ENCODE measurements around the gene ALK. TPM values are rescaled to one million over a fixed set of nuclear protein-coding genes. Genes with fewer than 3 reads are reported as not detected.

Gene ALK
- polyA plus RNA-seq, 1 experiment: not detected

- ChIA-PET CTCF (interaction anchor here (0.6 to 0.9 kb wide), 2 partner anchors 42 to 147 kb away, joined by 3 to 7 read pairs; no protein-coding TSS in a partner anchor), POLR2A (no interaction called here)
- H3K4me3 ChIP-seq (ENCODE audit: low read depth, low read length): no peak overlapping the region
- no peak for DNase-seq (ENCODE audit: low read depth, low spot score)
- TF ChIP-seq, protein P1, sequence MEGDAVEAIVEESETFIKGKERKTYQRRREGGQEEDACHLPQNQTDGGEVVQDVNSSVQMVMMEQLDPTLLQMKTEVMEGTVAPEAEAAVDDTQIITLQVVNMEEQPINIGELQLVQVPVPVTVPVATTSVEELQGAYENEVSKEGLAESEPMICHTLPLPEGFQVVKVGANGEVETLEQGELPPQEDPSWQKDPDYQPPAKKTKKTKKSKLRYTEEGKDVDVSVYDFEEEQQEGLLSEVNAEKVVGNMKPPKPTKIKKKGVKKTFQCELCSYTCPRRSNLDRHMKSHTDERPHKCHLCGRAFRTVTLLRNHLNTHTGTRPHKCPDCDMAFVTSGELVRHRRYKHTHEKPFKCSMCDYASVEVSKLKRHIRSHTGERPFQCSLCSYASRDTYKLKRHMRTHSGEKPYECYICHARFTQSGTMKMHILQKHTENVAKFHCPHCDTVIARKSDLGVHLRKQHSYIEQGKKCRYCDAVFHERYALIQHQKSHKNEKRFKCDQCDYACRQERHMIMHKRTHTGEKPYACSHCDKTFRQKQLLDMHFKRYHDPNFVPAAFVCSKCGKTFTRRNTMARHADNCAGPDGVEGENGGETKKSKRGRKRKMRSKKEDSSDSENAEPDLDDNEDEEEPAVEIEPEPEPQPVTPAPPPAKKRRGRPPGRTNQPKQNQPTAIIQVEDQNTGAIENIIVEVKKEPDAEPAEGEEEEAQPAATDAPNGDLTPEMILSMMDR (IDR thresholded peaks at IDR 0.05; ENCODE audit: low read depth, low read length): no peak
- no peaks in the 10 kb centered on the region for H3K9me3 ChIP-seq (ENCODE audit: control insufficient read depth, insufficient read depth, low read length)
- no peak overlapping the region for H3K27ac ChIP-seq (ENCODE audit: low read depth, low read length)
- no peaks in the 10 kb centered on the region for H3K27me3 ChIP-seq (ENCODE audit: control insufficient read depth, insufficient read depth, low read length)
Observed at GRCh38 chr2:29776406-29776805, 145.0 kb downstream of the ALK start.

GRCh38 chr2:29775937-29776336 is 145.4 kb downstream of the ALK start:
- no peak overlapping the region for H3K27ac ChIP-seq (ENCODE audit: low read depth, low read length)
- DNase-seq (ENCODE audit: low read depth, low spot score): no peak
- H3K27me3 ChIP-seq (ENCODE audit: control insufficient read depth, insufficient read depth, low read length): no peaks in the 10 kb centered on the region
- ChIA-PET CTCF (interaction anchor here (0.6 to 0.9 kb wide), 2 partner anchors 42 to 147 kb away, joined by 3 to 7 read pairs; no protein-coding TSS in a partner anchor), POLR2A (no interaction called here)
- H3K4me3 ChIP-seq (ENCODE audit: low read depth, low read length): no peak overlapping the region
- H3K9me3 ChIP-seq (ENCODE audit: control insufficient read depth, insufficient read depth, low read length): no peaks in the 10 kb centered on the region
- TF ChIP-seq, protein P1 (IDR thresholded peaks at IDR 0.05; ENCODE audit: low read depth, low read length): no peak

- no peaks in the 10 kb centered on the region for H3K9me3 ChIP-seq (ENCODE audit: control insufficient read depth, insufficient read depth, low read length)
- ChIA-PET CTCF (no interaction called here), POLR2A (no interaction called here)
- H3K27me3 ChIP-seq (ENCODE audit: control insufficient read depth, insufficient read depth, low read length): no peaks in the 10 kb centered on the region
- H3K27ac ChIP-seq (ENCODE audit: low read depth, low read length): no peak overlapping the region
- no peak overlapping the region for H3K4me3 ChIP-seq (ENCODE audit: low read depth, low read length)
- DNase-seq (ENCODE audit: low read depth, low spot score): no peak
- TF ChIP-seq, protein P1 (IDR thresholded peaks at IDR 0.05; ENCODE audit: low read depth, low read length): no peak
Observed at GRCh38 chr2:29774624-29775023, 146.8 kb downstream of the ALK start.

DNA sequence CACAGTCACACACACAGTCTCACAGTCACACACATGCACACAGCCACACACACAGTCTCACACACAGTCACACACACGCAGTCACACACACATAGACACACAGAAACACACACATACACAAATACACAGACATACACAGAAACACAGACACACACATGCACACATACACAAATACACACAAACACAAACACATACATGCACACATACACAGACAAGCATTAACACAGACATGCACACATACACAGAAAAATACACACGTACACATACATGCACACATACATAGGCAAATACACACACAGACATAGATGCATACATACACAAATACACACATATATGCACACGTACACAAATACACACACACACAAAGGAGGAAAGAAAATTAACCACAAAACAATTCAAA is 150.5 kb downstream of the ALK start:
- ChIA-PET POLR2A (no interaction called here), CTCF (no interaction called here)
- Histone ChIP-seq H3K9me3 (ENCODE audit: control insufficient read depth, insufficient read depth, low read length) (no peaks in the 10 kb centered on the region), H3K27ac (ENCODE audit: low read depth, low read length) (no peak overlapping the region), H3K27me3 (ENCODE audit: control insufficient read depth, insufficient read depth, low read length) (no peaks in the 10 kb centered on the region), H3K4me3 (ENCODE audit: low read depth, low read length) (no peak overlapping the region)
- TF ChIP-seq, protein P1 (IDR thresholded peaks at IDR 0.05; ENCODE audit: low read depth, low read length): no peak
- no peak for DNase-seq (ENCODE audit: low read depth, low spot score)

DNA sequence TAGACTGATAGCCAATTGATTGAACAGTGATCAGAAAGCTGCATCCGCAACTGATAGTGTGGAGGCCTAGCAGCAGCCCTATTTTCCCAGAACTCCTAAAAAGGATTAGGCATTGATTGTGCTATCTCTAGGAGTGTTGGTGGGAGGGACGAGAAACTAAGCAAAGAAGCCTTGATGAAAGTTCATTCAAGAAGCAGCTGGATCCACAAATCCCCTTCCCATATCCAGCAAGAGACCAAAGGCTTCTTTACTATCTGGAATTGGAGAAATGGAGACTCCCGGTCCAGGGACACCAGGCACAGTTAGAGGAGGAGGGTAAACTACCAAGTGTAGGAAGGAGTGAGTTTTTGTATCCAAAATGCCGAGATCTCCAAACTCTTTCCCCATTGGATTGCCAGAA is 151.5 kb downstream of the ALK start:
- TF ChIP-seq, protein P1 (IDR thresholded peaks at IDR 0.05; ENCODE audit: low read depth, low read length): no peak

More for the DNA sequence above, 151.5 kb downstream of the ALK start:
- ChIA-PET CTCF (no interaction called here), POLR2A (no interaction called here)
- H3K27me3 ChIP-seq (ENCODE audit: control insufficient read depth, insufficient read depth, low read length): no peaks in the 10 kb centered on the region
- H3K9me3 ChIP-seq (ENCODE audit: control insufficient read depth, insufficient read depth, low read length): no peaks in the 10 kb centered on the region
- H3K27ac ChIP-seq (ENCODE audit: low read depth, low read length): no peak overlapping the region
- H3K4me3 ChIP-seq (ENCODE audit: low read depth, low read length): no peak overlapping the region
- no peak for DNase-seq (ENCODE audit: low read depth, low spot score)
